Measurements from ENCODE around the gene BTBD17. TPM values are rescaled to one million over a fixed set of nuclear protein-coding genes. Genes with fewer than 3 reads are reported as not detected.

BTBD17 gene
- polyA plus RNA-seq, 3 donors: not detected

GRCh38 chr17:74360899-74361229 lies 804 bp downstream of the BTBD17 start:
- Histone ChIP-seq H3K27ac (ENCODE audit: low read depth in 1 of 2, low read length in 2 of 2) (no peak overlapping the region), H3K4me1 (ENCODE audit: control insufficient read depth in 1 of 2, insufficient read depth in 2 of 2, low read length in 2 of 2) (peaks cover 0 to 12% of the 10 kb centered on the region in 2 donors), H3K36me3 (replicated peaks in 1 of 2; ENCODE audit: control insufficient read depth in 1 of 2, insufficient read depth in 2 of 2, low read length in 2 of 2) (no peaks in the 10 kb centered on the region), H3K9ac (ENCODE audit: insufficient read depth, low read length, poor library complexity, severe bottlenecking) (no peak overlapping the region), H3K4me2 (replicated peaks; ENCODE audit: extremely low read depth, low read length, poor library complexity, severe bottlenecking) (no peak overlapping the region), H3K79me2 (ENCODE audit: insufficient read depth, low read length) (no peaks in the 10 kb centered on the region), H3K9me3 (replicated peaks in 1 of 2; ENCODE audit: control insufficient read depth in 1 of 2, insufficient read depth in 1 of 2, low read length in 2 of 2) (peaks cover 0 to 18% of the 10 kb centered on the region in 2 donors), H3K4me3 (replicated peaks in 1 of 3; ENCODE audit: low read depth in 2 of 3, low read length in 3 of 3) (no peak overlapping the region), H4K20me1 (ENCODE audit: insufficient read depth, low read length) (no peaks in the 10 kb centered on the region), H2AFZ (ENCODE audit: insufficient read depth, low read depth, low read length, poor library complexity, severe bottlenecking) (no peak overlapping the region), H3K27me3 (ENCODE audit: control insufficient read depth in 2 of 2, insufficient read depth in 2 of 2, low read length in 2 of 2) (peaks cover 20 to 49% of the 10 kb centered on the region in 2 donors)
- intact Hi-C loops (cut with micrococcal nuclease): loop anchor here in 1 of 2 donors (2.0 kb wide), 1 partner anchor 150 kb away; no protein-coding TSS in a partner anchor
- no peak for DNase-seq
- WGBS (ENCODE audit: insufficient coverage): 91% methylated on average over 4 of the region's 7 CpGs
- no peak overlapping the region for H3K27ac Mint-ChIP-seq
- H3K9me3 Mint-ChIP-seq: peaks cover 0 to 5% (median 1%) of the 10 kb centered on the region in 7 donors
- peaks cover 0 to 4% of the 10 kb centered on the region in 2 donors for H3K36me3 Mint-ChIP-seq
- no peak overlapping the region for H3K4me3 Mint-ChIP-seq
- peaks cover 33 to 68% (median 50%) of the 10 kb centered on the region in 3 donors for H3K27me3 Mint-ChIP-seq (ENCODE audit: low read depth in 3 of 3)
- TF ChIP-seq, protein P1, sequence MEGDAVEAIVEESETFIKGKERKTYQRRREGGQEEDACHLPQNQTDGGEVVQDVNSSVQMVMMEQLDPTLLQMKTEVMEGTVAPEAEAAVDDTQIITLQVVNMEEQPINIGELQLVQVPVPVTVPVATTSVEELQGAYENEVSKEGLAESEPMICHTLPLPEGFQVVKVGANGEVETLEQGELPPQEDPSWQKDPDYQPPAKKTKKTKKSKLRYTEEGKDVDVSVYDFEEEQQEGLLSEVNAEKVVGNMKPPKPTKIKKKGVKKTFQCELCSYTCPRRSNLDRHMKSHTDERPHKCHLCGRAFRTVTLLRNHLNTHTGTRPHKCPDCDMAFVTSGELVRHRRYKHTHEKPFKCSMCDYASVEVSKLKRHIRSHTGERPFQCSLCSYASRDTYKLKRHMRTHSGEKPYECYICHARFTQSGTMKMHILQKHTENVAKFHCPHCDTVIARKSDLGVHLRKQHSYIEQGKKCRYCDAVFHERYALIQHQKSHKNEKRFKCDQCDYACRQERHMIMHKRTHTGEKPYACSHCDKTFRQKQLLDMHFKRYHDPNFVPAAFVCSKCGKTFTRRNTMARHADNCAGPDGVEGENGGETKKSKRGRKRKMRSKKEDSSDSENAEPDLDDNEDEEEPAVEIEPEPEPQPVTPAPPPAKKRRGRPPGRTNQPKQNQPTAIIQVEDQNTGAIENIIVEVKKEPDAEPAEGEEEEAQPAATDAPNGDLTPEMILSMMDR (IDR thresholded peaks at IDR 0.05): no peak
- peaks cover 5% of the 10 kb centered on the region for H3K4me1 Mint-ChIP-seq

DNA sequence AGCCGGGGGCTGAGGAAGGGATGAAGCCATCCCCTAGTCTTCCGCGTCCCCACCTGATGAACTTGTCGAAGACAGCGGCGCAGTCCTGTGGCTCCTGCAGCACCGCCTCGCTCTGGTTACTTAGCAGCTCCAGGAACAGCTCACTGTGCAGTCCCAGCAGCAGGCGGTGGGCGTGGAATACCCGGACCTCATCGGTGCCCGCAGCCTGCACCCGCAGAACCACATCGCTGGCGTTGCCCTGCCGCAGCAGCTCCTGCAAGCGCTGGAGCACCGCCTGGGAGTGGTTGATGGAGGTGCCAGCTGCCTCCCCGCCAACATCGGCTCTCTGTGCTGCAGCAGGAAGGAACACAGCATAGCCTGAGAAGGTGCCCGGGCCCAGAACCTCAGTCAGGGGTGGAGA lies 1.8 kb downstream of the BTBD17 start:
- peaks cover 25 to 58% of the 10 kb centered on the region in 2 donors for H3K27me3 ChIP-seq (ENCODE audit: control insufficient read depth in 2 of 2, insufficient read depth in 2 of 2, low read length in 2 of 2)
- H3K4me1 Mint-ChIP-seq: peaks cover 5% of the 10 kb centered on the region
- no peak overlapping the region for H3K27ac Mint-ChIP-seq
- no peaks in the 10 kb centered on the region for H3K79me2 ChIP-seq (ENCODE audit: insufficient read depth, low read length)
- H2AFZ ChIP-seq (ENCODE audit: insufficient read depth, low read depth, low read length, poor library complexity, severe bottlenecking): no peak overlapping the region
- H3K9me3 ChIP-seq (replicated peaks in 1 of 2; ENCODE audit: control insufficient read depth in 1 of 2, insufficient read depth in 1 of 2, low read length in 2 of 2): peaks cover 0 to 18% of the 10 kb centered on the region in 2 donors
- DNase-seq: no peak
- TF ChIP-seq, protein P1 (IDR thresholded peaks at IDR 0.05): no peak
- H3K4me3 Mint-ChIP-seq: no peak overlapping the region
- H3K4me3 ChIP-seq (replicated peaks in 1 of 3; ENCODE audit: low read depth in 2 of 3, low read length in 3 of 3): no peak overlapping the region
- H3K36me3 ChIP-seq (replicated peaks in 1 of 2; ENCODE audit: control insufficient read depth in 1 of 2, insufficient read depth in 2 of 2, low read length in 2 of 2): no peaks in the 10 kb centered on the region
- no peaks in the 10 kb centered on the region for H4K20me1 ChIP-seq (ENCODE audit: insufficient read depth, low read length)
- no peak overlapping the region for H3K27ac ChIP-seq (ENCODE audit: low read depth in 1 of 2, low read length in 2 of 2)
- no peak overlapping the region for H3K4me2 ChIP-seq (replicated peaks; ENCODE audit: extremely low read depth, low read length, poor library complexity, severe bottlenecking)
- intact Hi-C loops (cut with micrococcal nuclease): loop anchor here in 1 of 2 donors (2.0 to 10.0 kb wide), 2 partner anchors 55 to 149 kb away; no protein-coding TSS in a partner anchor
- peaks cover 0 to 5% (median 1%) of the 10 kb centered on the region in 7 donors for H3K9me3 Mint-ChIP-seq
- no peak overlapping the region for H3K9ac ChIP-seq (ENCODE audit: insufficient read depth, low read length, poor library complexity, severe bottlenecking)
- WGBS (ENCODE audit: insufficient coverage): 98% methylated on average over 22 of the region's 22 CpGs
- H3K4me1 ChIP-seq (ENCODE audit: control insufficient read depth in 1 of 2, insufficient read depth in 2 of 2, low read length in 2 of 2): peaks cover 0 to 12% of the 10 kb centered on the region in 2 donors
- peaks cover 0 to 4% of the 10 kb centered on the region in 2 donors for H3K36me3 Mint-ChIP-seq
- H3K27me3 Mint-ChIP-seq (ENCODE audit: low read depth in 3 of 3): peaks cover 42 to 75% (median 59%) of the 10 kb centered on the region in 3 donors

All from CD14-positive monocyte (primary cell).